ENCODE measurements around the gene F2. TPM values are rescaled to one million over a fixed set of nuclear protein-coding genes. Genes with fewer than 3 reads are reported as not detected.
A peak's percentile ranks its signal among the peaks of the same experiment; 100 is the strongest.

F2 gene
- total and polyA plus RNA-seq, 4 donors, result 631 to 1,505 (median 1,232) TPM

GRCh38 chr11:46686886-46687795, 31.9 kb upstream of the F2 start:
- 82% methylated on average over 15 of the region's 15 CpGs for WGBS
- no peaks in the 10 kb centered on the region for H3K27me3 ChIP-seq (ENCODE audit: control insufficient read depth in 4 of 4, insufficient read depth in 4 of 4, low read length in 3 of 4)
- peaks cover 0 to 2% (median 0%) of the 10 kb centered on the region in 4 donors for H3K4me1 ChIP-seq (ENCODE audit: control insufficient read depth in 4 of 4, insufficient read depth in 4 of 4, low read length in 3 of 4)
- TF ChIP-seq, protein P1, sequence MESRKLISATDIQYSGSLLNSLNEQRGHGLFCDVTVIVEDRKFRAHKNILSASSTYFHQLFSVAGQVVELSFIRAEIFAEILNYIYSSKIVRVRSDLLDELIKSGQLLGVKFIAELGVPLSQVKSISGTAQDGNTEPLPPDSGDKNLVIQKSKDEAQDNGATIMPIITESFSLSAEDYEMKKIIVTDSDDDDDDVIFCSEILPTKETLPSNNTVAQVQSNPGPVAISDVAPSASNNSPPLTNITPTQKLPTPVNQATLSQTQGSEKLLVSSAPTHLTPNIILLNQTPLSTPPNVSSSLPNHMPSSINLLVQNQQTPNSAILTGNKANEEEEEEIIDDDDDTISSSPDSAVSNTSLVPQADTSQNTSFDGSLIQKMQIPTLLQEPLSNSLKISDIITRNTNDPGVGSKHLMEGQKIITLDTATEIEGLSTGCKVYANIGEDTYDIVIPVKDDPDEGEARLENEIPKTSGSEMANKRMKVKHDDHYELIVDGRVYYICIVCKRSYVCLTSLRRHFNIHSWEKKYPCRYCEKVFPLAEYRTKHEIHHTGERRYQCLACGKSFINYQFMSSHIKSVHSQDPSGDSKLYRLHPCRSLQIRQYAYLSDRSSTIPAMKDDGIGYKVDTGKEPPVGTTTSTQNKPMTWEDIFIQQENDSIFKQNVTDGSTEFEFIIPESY (IDR thresholded peaks at IDR 0.05), result no peak
- TF ChIP-seq EGR1 (IDR thresholded peaks at IDR 0.05; ENCODE audit: low read depth in 2 of 2) (no peak), JUND (IDR thresholded peaks at IDR 0.05) (no peak), NR2F2 (IDR thresholded peaks at IDR 0.05) (peak; percentile 54)
- no peak for DNase-seq (ENCODE audit: low spot score)
- peak overlapping the region in 1 of 2 donors; percentile 35 for H3K27ac ChIP-seq (ENCODE audit: low read depth in 1 of 2, low read length in 2 of 2)
- H3K4me3 ChIP-seq (ENCODE audit: low read depth in 1 of 3, low read length in 3 of 3), result no peak overlapping the region
- no peak overlapping the region for H3K9ac ChIP-seq (ENCODE audit: low read depth in 1 of 2, low read length in 2 of 2)
- peaks cover 3 to 53% (median 29%) of the 10 kb centered on the region in 4 donors for H3K36me3 ChIP-seq (ENCODE audit: control insufficient read depth in 4 of 4, insufficient read depth in 3 of 4, low read depth in 1 of 4, low read length in 3 of 4)
- H3K9me3 ChIP-seq (ENCODE audit: control insufficient read depth in 4 of 4, low read length in 3 of 4), result no peaks in the 10 kb centered on the region

DNA sequence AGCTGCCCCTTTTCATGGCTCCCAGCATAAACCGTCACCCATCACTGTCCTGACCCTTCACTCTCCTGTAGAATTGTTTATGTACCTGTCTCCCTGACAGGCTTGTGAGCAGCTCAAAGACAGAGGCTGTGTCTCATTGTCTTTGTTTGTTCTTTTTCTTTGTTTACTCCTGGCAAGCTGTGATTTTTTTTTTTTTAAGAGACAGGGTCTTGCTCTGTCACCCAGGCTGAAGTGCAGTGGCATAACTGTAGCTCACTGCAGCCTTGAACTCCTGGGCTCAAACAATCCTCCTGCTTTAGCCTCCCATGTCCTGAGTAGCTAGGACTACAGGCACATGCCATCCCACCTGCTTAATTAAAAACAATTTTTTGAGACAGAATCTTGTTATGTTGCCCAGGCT, 28.3 kb upstream of the F2 start:
- H3K9me3 ChIP-seq (ENCODE audit: control insufficient read depth in 4 of 4, low read length in 3 of 4), result no peaks in the 10 kb centered on the region
- H3K4me1 ChIP-seq (ENCODE audit: control insufficient read depth in 4 of 4, insufficient read depth in 4 of 4, low read length in 3 of 4), result peaks cover 0 to 2% (median under 1%) of the 10 kb centered on the region in 4 donors
- H3K36me3 ChIP-seq (ENCODE audit: control insufficient read depth in 4 of 4, insufficient read depth in 3 of 4, low read depth in 1 of 4, low read length in 3 of 4), result peaks cover 20 to 72% (median 42%) of the 10 kb centered on the region in 4 donors
- TF ChIP-seq EGR1 (IDR thresholded peaks at IDR 0.05; ENCODE audit: low read depth in 2 of 2), result no peak
- TF ChIP-seq, protein P1 (IDR thresholded peaks at IDR 0.05), result no peak
- no peak for TF ChIP-seq GABPA (IDR thresholded peaks at IDR 0.05 in 1 of 2, conservative IDR thresholded peaks at IDR 0.05 in 1 of 2)
- no peak for TF ChIP-seq JUND (IDR thresholded peaks at IDR 0.05)
- TF ChIP-seq HNF4A (conservative IDR thresholded peaks at IDR 0.05), result no peak
- no peak for TF ChIP-seq CTCF (IDR thresholded peaks at IDR 0.05; ENCODE audit: low read depth, low read length, missing input control)
- TF ChIP-seq REST (IDR thresholded peaks at IDR 0.05), result no peak
- TF ChIP-seq FOXA2 (IDR thresholded peaks at IDR 0.05), result no peak
- TF ChIP-seq ATF3 (IDR thresholded peaks at IDR 0.05), result no peak
- TF ChIP-seq SP1 (IDR thresholded peaks at IDR 0.05), result no peak
- no peak overlapping the region for H3K9ac ChIP-seq (ENCODE audit: low read depth in 1 of 2, low read length in 2 of 2)
- DNase-seq (ENCODE audit: low spot score), result no peak
- no peak overlapping the region for H3K4me3 ChIP-seq (ENCODE audit: low read depth in 1 of 3, low read length in 3 of 3)
- H3K27me3 ChIP-seq (ENCODE audit: control insufficient read depth in 4 of 4, insufficient read depth in 4 of 4, low read length in 3 of 4), result no peaks in the 10 kb centered on the region
- WGBS, result 96% methylated on average over 1 of the region's 1 CpG
- no peak overlapping the region for H3K27ac ChIP-seq (ENCODE audit: low read depth in 1 of 2, low read length in 2 of 2)

Measured in liver (tissue), 9 donors.